ENCODE data around the gene DHX34. TPM values are rescaled to one million over a fixed set of nuclear protein-coding genes. Genes with fewer than 3 reads are reported as not detected.

The DHX34 gene
- total and polyA plus RNA-seq, 9 of the 15 experiments (the other 6 are each of a cell fraction or from before 2014, with no cell fraction given): 0.36 to 42.0 (median 15.0) TPM

- Histone ChIP-seq H3K4me1 (replicated peaks in 1 of 2; ENCODE audit: control insufficient read depth in 2 of 2, insufficient read depth in 2 of 2, low read length in 2 of 2) (peaks cover 7 to 19% of the 10 kb centered on the region in 2 experiments), H3K9me1 (ENCODE audit: control insufficient read depth, insufficient read depth, low read length) (no peaks in the 10 kb centered on the region), H3K4me3 (no peak overlapping the region), H3K9me3 (replicated peaks; ENCODE audit: control insufficient read depth, insufficient read depth, low read depth, low read length) (no peaks in the 10 kb centered on the region), H3K4me2 (ENCODE audit: insufficient read depth, low read length) (no peak overlapping the region), H3K36me3 (ENCODE audit: control insufficient read depth, insufficient read depth, low read length) (no peaks in the 10 kb centered on the region), H4K20me1 (replicated peaks; ENCODE audit: control insufficient read depth, insufficient read depth, low read length) (no peaks in the 10 kb centered on the region), H3K79me2 (ENCODE audit: control insufficient read depth, insufficient read depth, low read length) (no peaks in the 10 kb centered on the region), H3K9ac (ENCODE audit: insufficient read depth in 1 of 2, low read depth in 2 of 2, low read length in 2 of 2) (peak overlapping the region in 1 of 2 experiments; percentile 76; a peak in 1 of 4 replicates), H3K27me3 (ENCODE audit: control insufficient read depth in 2 of 2, insufficient read depth in 2 of 2, low read length in 2 of 2) (no peaks in the 10 kb centered on the region), H3K27ac (ENCODE audit: extremely low read depth, low read depth, low read length) (no peak overlapping the region), H2AFZ (ENCODE audit: low read depth, low read length) (no peak overlapping the region)
- CTCF ChIA-PET (ENCODE audit: low intra/inter-chr PET ratio): no interaction called here
- intact Hi-C loops (cut with micrococcal nuclease) (no loop called here), in situ Hi-C loops (cut with MboI) (no loop called here)
- no peak for DNase-seq (ENCODE audit: extremely low read depth in 1 of 4, low spot score in 3 of 4)
- no peak for ATAC-seq
- POLR2A ChIA-PET: no interaction called here
- 58% methylated on average over 4 of the region's 4 CpGs for WGBS (ENCODE audit: insufficient coverage, low coverage, missing lambda C conversion rate)
- BruUV-seq (replicated peaks): no TSS peak
- no peak for FAIRE-seq
- TF ChIP-seq GTF2F1 (IDR thresholded peaks at IDR 0.05; ENCODE audit: low read depth, low read length) (no peak), ZNF655 (CRISPR knock-in tag; IDR thresholded peaks at IDR 0.05) (no peak), CBX3 (IDR thresholded peaks at IDR 0.05; ENCODE audit: borderline replicate concordance in 1 of 2, low read length in 2 of 2) (peak in 1 of 2 experiments; percentile 27; a peak in 1 of 3 replicates), HDAC2 (IDR thresholded peaks at IDR 0.05) (0 out of 2 replicates have a peak, but pooled peaks have one; percentile 28), KDM1A (IDR thresholded peaks at IDR 0.05) (peak; percentile 48 to 58; a peak in 3 of 4 replicates), BCOR (IDR thresholded peaks at IDR 0.05) (peak; percentile 79), ZNF316 (IDR thresholded peaks at IDR 0.05) (peak; percentile 73), RBM22 (IDR thresholded peaks at IDR 0.05; ENCODE audit: low read depth, low read length, poor library complexity, severe bottlenecking) (no peak), STAG1 (CRISPR knock-in tag; IDR thresholded peaks at IDR 0.05; ENCODE audit: borderline replicate concordance) (no peak), TRIM24 (IDR thresholded peaks at IDR 0.05) (peak; percentile 15 to 69; a peak in 2 of 4 replicates), POLR2A (conservative IDR thresholded peaks at IDR 0.05) (no peak), RBM25 (IDR thresholded peaks at IDR 0.05; ENCODE audit: low read depth, low read length, severe bottlenecking) (peak; percentile 76)
These were observed 7.4 kb upstream of the DHX34 start for GRCh38 chr19:47341734-47342133.
